HG03196 (cell line): ENCODE data around the gene ZNF622.
A peak's percentile ranks its signal among the peaks of the same experiment; 100 is the strongest.

Source experiments
- ATAC-seq: cut with Tn5 transposase; IDR thresholded peaks from one replicate; pipeline ENCODE4 v1.9.1; 2021; ENCODE audit not compliant: unreplicated experiment

ZNF622 gene

DNA sequence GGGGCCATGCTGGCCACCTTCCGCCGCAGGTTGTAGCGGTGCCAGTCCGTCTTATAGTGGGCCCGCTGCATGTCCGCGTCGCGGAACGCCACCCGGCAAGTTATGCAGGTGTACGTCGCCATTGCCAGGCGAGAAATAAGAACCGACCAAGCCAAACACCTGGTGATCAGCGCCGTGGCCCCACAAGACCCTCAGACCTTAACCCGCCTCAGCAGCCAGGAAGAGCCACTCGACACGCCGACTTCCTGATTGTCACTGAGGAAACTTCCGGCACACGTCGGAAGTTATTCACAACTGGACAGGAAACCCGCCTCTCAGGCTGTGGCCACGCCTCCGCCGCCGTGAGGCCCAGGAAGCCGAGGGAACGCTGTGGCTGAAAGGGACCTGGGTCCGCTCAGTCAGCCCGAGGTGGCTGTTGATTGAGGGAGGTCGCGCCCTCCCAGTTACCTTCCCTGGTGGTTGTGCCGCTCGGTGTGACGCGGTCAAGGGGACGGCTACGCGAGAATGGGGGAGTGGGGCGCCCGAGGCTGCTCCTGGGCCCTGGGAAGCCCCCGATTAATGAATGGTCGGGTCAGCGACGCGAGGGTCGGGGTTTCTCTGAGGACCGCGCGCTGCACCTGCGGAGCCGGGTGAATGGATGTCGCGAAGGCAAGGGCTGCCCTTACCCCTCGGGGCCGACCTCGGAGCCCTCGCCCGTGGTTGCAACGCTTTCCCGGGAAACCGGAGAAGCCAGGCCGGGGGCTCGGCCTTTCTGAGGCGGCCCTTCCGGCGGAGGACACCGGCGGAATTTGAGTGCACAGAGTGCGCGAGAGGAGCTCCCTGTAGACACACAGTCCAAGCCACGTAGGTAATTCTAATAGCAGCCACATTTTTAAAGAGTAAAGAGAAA is at the start of gene ZNF622:
TSS of gene ZNF622 (minus strand) at position 257 of the 889 bp plus-strand sequence. CDS start at position 122, 135 bp downstream.
- peak; percentile 86 for ATAC-seq

GRCh38 chr5:16510098-16510497 is 44.5 kb upstream of the ZNF622 start:
- ATAC-seq: no peak

DNA sequence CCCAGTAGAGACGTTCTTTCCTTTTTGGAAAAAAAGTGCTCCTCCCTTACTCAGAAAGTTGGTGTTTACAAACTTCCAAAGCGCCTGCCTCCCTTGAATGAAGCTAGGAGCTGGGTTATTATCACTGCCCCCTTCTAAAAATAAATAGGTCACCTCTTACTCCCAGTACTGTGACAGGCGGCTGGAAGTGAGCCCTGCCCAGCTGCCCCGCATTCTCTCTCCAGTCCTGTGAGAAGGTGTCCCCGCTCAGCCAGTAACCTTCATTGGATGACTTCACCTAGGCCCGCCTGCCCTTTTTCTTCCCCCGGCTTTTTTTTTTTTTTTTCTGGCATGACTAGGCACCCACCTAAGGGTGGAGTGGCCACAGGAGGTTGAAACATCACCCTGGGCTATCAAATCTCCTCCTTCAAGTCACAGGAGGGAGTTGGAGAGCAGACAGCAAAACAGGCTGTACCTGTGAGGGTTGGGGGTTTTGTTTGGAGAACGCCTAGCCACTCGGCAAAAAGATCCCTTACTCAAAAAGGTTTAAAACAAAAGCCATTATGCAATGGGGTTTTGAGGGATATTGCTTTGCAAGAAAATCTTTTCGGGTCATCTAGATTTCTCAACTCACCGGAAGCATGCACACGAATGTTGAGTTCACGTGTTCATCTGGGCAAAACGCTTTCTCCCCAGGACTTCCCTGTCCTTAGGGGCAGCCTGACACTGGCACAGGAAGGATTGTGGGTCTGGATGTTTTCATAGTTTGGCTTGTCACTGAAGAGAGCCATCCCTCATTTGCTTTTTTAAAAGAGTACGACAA is 43.3 kb upstream of the ZNF622 start:
- ATAC-seq: no peak

- ATAC-seq: no peak
Observed at GRCh38 chr5:16507716-16508115, 42.1 kb upstream of the ZNF622 start.

- ATAC-seq: no peak
Observed at GRCh38 chr5:16505904-16506303, 40.3 kb upstream of the ZNF622 start.

- ATAC-seq: no peak
Observed at GRCh38 chr5:16505140-16505891, 39.7 kb upstream of the ZNF622 start.

DNA sequence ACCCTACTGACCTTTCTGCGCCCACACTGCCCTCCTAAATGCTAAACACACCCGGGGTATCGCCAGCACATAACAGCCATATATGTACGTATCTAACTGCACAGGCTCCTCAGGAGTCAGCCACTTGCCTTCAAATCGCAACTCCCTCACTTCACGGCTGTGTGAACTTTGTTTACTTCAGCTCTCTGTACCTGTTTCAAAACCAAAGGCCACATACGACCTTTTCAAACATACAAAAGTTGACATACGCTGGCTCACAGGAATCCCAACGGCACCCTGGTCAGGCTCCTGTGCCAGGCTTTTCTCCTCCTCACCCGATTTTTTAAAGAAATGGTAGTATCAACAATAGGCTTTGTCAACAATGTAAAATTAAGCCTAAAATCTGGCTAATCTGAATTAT is 39.0 kb upstream of the ZNF622 start:
- ATAC-seq: no peak

GRCh38 chr5:16502866-16503265 is 37.3 kb upstream of the ZNF622 start:
- no peak for ATAC-seq

DNA sequence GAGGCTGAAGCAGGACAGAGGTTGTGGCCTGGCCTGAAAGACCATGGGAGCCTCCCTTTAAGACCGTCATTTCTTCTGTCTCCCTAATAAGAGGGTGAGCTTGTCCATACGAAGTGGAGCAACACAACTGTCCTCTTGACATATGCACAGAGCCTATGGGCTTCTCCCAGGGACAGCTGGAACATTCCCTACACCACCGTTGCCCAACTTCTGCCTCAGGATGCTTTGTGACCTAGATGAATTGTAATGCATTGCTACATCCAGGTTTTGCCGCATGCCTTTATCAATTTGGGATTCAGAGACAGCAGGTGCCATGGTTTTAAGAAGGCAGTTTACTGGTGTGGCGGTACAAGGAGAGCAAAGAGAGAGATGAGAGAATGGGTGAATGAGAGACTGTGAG is 34.4 kb upstream of the ZNF622 start:
- ATAC-seq: no peak

DNA sequence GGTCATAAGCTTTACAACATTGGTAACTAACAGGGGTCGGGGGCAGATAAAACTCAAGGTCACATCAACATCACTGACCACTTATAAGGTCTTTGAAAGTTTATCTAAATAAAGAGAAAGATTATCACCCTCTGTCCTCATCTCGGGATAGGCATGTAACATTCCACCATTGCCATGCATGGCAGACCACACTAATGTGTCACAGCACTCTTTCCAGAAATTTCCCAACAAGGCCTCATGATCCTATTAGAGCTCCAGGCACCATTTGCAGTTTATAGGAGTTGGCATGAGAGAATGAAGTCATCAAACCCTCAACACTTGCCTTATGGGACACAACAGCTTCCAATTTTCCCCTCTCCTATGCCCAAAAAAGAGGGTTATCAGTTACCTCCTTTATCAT is 31.9 kb upstream of the ZNF622 start:
- no peak for ATAC-seq

GRCh38 chr5:16493261-16493660 is 27.7 kb upstream of the ZNF622 start:
- ATAC-seq: no peak

GRCh38 chr5:16492398-16493140 is 27.0 kb upstream of the ZNF622 start:
- no peak for ATAC-seq

- ATAC-seq: no peak
Observed at GRCh38 chr5:16490911-16491310, 25.3 kb upstream of the ZNF622 start.

GRCh38 chr5:16489322-16489791 is 23.8 kb upstream of the ZNF622 start:
- ATAC-seq: no peak

- no peak for ATAC-seq
Observed at GRCh38 chr5:16487456-16487855, 21.9 kb upstream of the ZNF622 start.

- ATAC-seq: no peak
Observed at GRCh38 chr5:16486711-16487111, 21.1 kb upstream of the ZNF622 start.

DNA sequence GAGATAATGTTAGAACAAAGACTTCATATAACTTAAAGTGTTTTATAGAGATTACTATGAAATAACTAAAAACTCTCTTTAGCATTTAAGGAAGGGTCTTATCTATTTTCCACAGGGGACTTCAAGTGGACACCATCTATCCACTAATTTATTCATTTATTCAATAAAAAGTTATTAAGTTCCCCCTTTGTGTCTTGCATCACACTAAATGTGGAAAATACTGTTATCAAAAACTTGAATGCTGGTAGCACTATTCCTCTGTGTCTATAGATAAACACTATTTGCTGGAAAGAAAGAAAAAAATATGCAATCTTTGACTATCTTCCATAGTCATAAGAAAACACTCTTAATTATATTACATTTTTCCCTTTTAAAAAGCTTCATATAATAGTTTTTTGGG is 20.1 kb upstream of the ZNF622 start:
- no peak for ATAC-seq

DNA sequence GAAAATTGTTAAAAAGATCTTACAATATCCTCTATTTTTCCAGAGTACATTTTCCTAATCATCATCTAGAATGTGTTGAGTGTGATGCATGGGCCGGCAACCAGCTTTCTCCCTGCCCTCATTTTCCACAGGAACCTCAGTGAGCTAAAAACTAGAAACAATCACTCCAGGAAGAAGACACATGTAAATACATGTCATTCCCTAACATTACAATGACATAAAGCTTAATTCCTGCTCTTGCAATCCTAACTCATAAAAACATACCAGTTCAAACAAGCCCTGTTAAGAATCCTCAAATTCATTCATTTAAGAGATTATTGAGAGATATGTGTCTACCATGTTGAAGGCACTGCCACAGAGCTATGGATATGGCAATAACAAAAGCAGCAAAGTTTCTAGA is 18.5 kb upstream of the ZNF622 start:
- no peak for ATAC-seq

DNA sequence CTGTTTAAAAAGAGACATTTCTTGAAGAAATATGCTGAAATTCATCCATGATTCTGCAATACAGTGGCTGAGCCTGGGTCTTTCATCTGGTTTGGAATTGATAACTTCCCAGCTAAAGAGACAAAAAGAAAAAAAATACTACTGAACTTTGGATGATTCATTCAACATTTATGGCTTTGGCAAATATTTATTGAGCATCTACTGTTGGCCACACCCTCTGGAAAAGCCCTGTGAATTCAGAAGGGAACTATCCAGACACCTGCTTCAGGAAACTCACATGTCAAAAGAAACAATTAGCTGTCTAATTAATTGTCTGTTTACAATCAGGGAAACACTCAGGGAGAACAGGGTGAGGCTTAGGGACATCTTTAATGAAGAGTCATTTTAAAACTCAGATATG is 17.8 kb upstream of the ZNF622 start:
- ATAC-seq: no peak

DNA sequence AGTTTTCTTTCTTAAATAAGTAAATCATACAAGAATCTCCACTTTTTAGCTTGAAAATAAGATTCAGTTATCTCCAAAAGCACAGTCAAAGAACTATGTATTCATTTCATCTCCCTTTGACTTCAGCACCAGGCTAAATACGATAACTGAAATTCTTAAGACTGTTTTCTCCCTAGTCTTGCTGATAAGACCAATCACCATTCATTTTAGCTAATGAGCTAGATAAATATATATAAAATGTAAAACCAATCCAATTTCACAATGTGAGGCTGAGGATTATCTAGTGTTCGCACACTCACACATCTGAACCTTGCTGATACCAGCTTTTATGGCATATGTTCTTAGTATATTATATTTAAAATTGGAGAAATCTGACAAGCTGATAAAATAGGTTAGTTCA is 17.3 kb upstream of the ZNF622 start:
- ATAC-seq: no peak
